ENCODE results near the gene RNF144A. TPM values are rescaled to one million over a fixed set of nuclear protein-coding genes. Genes with fewer than 3 reads are reported as not detected.
A peak's percentile ranks its signal among the peaks of the same experiment; 100 is the strongest.
"Not testable (repeated sequence)": the region's sequence is repeated elsewhere in the genome, so short reads cannot be mapped to it uniquely, and the experiment has no call there.

Gene RNF144A, protein sequence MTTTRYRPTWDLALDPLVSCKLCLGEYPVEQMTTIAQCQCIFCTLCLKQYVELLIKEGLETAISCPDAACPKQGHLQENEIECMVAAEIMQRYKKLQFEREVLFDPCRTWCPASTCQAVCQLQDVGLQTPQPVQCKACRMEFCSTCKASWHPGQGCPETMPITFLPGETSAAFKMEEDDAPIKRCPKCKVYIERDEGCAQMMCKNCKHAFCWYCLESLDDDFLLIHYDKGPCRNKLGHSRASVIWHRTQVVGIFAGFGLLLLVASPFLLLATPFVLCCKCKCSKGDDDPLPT
- 10 to 100 TPM; 17.5 to 33.1 (median 22.6) TPM for polyA plus RNA-seq (ENCODE audit: insufficient read length in 10 of 10)
- long read RNA-seq, donor 1, full-length matches to known transcripts = 3 of 3 reads
- long read RNA-seq, donor 1, partial matches to known transcripts = 0 of 3 reads
- long read RNA-seq, donor 1, other reads (novel, unspliced or antisense) = 0 of 3 reads
- long read RNA-seq, donor 2, full-length matches to known transcripts = 2 of 2 reads
- long read RNA-seq, donor 2, partial matches to known transcripts = 0 of 2 reads
- long read RNA-seq, donor 2, other reads (novel, unspliced or antisense) = 0 of 2 reads
- long read RNA-seq, donor 3 = 0 reads
- long read RNA-seq, donor 4 = 0 reads
- long read RNA-seq, donor 5, full-length matches to known transcripts = 2 of 2 reads
- long read RNA-seq, donor 5, partial matches to known transcripts = 0 of 2 reads
- long read RNA-seq, donor 5, other reads (novel, unspliced or antisense) = 0 of 2 reads
- long read RNA-seq, donor 6, full-length matches to known transcripts = 2 of 2 reads
- long read RNA-seq, donor 6, partial matches to known transcripts = 0 of 2 reads
- long read RNA-seq, donor 6, other reads (novel, unspliced or antisense) = 0 of 2 reads
- long read RNA-seq, donor 7, full-length matches to known transcripts = 3 of 3 reads
- long read RNA-seq, donor 7, partial matches to known transcripts = 0 of 3 reads
- long read RNA-seq, donor 7, other reads (novel, unspliced or antisense) = 0 of 3 reads
- long read RNA-seq, donor 8 = 0 reads
- long read RNA-seq, donor 9, full-length matches to known transcripts = 1 of 1 reads
- long read RNA-seq, donor 9, partial matches to known transcripts = 0 of 1 reads
- long read RNA-seq, donor 9, other reads (novel, unspliced or antisense) = 0 of 1 reads

DNA sequence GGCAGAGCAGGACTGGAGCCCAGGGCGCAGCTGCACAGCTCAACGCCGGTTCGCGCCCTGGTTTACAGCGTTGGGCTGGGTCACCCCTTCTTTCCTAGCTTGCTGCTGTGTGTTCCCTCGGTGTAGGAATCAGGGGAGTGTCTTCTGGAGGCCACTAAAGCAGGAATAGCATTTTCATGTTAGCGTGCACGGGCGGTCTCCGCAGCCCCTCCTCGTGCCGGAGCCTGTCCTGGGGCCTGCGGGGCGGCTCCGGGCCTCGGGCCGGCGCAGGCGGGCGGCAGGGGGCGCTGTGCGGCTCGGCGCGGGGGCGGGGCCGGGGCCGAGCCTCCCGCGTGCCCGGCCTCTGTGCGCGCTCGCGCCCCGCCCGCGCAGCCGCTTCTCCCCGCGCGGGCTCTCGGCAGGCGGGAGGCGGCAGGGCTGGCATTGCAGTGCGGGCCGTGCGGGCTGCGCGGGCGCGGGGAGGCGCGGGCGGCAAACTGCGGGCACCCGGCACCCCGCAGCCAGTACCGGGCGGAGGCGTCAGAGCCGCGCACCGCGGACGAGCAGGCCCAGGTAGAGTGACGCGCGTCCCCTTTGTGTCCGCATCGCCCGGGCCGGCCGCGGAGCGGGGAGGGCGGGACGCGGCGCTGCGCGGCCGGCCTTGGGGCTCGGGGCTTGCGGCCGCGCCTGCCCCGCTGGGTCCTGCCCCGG, at the start of gene RNF144A:
RNF144A (plus strand) TSS at position 342 of the 690 bp plus-strand sequence. CDS start 79,515 bp downstream, outside the sequence.
- peak; percentile 58 to 86 (median 77) for DNase-seq

DNA sequence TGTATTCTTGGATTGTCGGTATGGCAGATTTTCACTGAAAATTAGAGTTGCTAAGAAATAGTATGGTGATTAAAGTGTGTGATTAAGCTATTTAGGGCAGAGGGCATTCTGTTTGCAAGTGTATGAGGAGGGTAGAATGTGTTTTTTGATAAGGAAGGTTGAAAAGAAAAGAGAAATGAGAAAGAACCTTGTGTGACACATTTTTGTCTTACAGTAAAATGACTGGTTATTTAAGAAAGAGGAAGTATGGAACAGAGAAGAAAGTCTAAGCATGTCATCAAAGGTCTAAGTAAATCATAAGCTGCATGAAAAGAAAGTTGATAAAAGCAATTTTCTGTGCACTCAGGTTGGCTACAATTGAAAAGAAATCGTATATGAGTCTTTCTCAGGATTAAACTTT, 44.8 kb upstream of the RNF144A start:
- no peak for DNase-seq

DNA sequence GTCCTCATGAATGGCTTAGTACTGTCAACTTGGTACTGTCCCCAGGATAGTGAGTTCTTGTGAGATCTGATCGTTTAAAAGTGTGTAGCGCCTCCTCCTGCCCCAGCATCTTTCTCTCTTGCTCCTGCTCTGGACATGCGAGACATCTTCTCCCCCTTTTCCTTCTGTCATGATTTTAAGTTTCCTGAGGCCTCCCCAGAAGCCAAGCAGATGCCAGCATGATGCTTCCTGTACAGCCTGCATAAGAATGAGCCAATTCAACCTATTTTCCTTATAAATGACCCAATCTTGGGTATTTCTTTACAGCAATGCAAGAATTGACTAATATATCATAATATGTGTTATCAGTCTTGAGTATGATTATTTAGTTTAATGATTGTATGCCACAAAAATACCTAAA, 43.2 kb upstream of the RNF144A start:
- DNase-seq = no peak

DNA sequence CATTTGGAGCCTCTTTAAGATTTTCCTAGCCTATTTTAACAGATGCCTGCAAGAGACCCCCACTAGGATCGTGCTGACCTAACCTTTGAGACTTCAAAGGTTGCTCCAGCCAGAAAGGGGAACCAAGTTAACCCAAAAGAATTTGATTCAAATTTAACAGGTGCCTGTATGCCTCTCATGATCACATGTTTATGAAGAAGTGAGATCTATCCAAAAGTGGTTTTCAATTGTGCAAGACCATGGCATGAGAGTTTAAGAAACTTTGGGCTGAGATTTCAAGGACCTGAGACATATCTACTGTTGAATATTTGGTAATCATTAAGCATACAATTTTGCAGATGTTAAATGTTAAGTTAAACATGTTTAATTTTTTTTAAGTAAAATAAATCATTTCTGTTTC, 40.9 kb upstream of the RNF144A start:
- DNase-seq = no peak

DNA sequence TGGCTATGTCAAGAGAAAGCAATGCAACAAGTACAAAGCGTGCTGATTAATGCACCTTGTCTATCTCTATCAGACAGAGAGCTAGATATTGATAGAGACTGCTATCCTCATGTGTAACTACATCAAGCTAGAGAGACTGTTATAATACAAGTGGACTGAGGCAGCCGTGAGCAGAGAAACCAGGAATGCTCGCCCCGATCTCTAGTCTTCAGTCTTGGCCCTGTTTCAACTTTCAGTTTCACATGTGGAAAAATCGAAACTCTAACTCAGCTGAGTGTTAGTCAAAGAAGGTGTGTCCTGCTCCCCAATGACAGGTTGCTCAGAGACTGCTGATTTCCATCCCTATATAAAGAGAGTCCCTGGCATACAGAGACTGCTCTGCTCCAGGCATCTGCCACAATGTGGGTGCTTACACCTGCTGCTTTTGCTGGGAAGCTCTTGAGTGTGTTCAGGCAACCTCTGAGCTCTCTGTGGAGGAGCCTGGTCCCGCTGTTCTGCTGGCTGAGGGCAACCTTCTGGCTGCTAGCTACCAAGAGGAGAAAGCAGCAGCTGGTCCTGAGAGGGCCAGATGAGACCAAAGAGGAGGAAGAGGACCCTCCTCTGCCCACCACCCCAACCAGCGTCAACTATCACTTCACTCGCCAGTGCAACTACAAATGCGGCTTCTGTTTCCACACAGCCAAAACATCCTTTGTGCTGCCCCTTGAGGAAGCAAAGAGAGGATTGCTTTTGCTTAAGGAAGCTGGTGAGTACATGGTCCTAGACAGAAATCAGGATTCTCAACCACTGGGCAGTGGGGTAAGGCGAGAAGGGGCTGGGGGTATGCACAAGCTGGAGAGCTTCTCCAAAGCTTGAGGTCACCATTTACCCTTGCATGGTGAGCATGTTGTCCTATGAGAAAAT, 39.6 kb upstream of the RNF144A start, which contains the start of gene RSAD2:
RSAD2 (plus strand) TSS at position 376 of the 903 bp plus-strand sequence; CDS start at position 400, 24 bp downstream.
- peak in 2 of 3 donors; percentile 73 to 78 for DNase-seq

DNA sequence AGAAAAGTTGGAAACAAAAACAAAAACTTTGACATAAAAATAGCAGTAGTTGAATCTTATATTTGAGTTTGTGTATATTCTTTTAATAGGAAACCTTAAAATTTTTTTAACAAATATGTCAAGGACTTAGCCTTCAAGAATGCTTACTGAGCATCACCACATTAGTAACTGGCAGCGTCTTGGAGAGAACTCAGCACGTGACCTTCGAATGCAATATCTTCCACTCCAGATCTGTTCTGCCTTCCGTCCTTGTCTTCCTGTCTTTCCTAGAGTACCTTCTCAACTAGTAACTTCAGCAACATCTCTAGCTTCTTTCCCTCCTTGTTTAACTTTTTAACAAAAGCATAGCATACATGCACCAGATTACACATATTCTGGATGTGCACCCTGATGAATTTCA, 38.7 kb upstream of the RNF144A start:
- DNase-seq = no peak

DNA sequence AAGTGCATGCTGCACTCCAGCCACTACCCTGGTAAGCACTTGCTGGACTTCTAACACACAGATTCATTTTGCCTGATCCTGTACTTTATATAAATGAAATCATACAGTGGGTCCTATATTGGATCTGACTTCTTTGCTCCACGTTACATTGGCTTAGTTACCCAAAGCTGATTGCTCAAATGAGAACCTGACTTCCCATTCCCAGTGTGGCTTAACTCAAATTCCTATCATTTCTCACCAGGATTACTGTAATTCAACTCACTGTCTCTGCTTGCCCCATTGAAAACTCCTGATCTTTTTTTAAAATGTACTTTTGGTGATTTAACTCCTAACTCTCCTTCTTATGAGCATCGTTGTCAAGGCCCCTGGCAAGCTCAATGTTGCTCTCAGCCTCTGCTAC, 38.2 kb upstream of the RNF144A start:
- no peak for DNase-seq

DNA sequence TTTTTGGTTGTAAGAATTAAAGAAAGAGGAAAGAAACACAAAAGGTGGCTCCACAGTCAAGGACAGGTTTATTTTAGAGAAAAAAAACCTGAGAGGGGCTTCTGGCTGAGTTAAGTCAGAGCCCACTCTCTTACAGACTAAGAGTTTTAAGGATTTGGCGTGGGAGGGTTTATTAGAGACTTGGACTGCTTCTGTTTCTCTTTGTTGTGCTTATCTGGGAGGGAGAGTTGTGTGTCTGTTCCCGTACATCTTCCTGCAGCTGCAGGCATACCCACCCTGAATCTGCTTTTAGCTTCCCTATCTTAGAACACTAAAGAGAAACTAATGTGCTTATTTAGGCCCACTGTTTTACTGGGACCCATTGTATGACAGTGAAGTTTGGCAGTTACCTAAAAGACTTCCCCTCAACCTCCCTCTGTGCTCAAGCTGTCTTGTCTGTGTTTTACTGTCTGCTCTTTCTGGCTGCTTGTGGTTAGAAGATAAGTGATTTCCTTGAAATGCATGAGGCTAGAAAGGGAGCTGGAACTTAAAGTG, 36.9 kb upstream of the RNF144A start:
- DNase-seq = no peak

DNA sequence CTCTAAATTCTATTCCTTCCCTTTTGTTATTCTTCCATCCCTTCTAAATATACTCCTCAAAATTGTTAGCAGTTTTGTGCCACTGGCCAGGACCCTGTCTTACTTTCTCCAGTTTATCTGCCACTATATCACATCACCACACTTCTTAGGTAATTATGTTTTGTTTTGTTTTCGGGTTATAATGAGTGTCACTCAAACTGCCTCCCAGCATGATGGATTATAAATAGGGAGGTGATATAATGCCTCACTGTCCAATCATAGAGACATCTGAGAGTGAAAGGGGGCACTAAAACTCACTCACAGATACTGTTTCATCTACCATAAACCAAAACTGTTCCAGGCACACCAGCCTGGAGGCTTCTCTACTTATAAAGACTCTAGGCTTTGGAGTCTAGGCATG, 36.2 kb upstream of the RNF144A start:
- DNase-seq = no peak

DNA sequence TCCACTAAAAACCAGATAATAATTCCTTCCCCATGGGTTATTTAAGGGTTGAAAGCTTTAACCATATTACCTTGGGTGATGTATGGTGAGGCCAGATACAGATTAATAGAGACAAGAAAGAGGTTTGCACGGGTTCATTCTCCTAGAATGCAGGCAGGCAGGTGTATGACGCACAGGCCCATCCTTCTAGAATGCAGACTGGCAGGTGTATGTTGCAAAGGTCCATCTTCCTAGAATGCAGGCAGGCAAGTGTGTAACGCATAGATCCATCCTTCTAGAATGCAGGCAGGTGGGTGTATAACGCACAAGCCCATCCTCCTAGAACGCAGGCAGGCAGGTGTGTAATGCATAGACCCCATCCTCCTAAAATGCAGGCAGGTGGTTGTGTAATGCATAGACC, 35.7 kb upstream of the RNF144A start:
- DNase-seq = no peak

DNA sequence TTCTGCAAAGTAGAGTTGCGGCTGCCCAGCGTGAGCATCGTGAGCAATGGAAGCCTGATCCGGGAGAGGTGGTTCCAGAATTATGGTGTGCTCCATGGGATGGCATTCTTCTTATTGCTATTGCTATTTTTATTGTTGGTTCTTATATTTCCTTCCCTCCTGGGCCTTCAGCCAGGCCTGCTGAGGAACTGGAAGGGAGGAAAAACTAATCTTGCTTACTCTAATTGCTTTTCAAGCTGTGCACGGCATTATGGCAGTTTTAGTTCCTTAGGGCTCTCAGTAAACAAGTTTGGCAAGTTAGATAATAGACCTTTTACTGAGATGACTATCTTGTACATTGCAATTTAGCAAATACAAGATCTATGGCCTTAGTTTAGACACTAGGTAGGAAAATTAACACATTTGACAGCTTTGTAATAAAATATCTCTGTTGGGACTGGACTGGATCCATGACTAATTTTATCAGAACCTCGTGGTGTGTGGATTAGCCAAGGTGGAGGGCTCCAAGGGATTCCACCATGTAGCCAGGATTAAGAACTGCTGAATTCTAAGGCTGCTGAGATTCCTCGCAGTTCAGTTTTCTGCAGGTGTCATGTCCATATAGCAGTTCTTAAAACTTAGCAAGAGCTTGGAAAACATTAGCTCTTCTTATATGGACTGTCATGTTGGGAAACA, 33.6 kb upstream of the RNF144A start:
- DNase-seq = peak in 2 of 3 donors; percentile 64 to 84

DNA sequence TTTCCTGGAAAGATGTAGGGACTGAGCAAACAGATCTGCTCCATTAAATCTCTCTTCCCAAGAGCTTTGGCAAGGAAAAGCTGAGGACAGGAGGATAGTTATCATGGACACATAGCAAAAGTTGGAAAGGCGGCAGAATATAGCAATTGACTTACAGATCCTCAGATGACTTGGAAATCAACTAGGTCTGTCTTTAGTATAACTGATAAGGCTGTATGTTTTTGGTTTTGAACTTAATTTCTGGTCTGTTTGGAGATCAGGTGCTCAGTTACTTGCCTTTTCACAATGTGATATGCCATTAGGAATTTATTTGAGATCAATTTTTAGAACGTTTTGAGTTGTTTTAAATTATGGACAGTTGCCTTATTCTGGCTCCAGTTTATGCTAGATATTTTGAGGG, 31.7 kb upstream of the RNF144A start:
- DNase-seq = no peak

DNA sequence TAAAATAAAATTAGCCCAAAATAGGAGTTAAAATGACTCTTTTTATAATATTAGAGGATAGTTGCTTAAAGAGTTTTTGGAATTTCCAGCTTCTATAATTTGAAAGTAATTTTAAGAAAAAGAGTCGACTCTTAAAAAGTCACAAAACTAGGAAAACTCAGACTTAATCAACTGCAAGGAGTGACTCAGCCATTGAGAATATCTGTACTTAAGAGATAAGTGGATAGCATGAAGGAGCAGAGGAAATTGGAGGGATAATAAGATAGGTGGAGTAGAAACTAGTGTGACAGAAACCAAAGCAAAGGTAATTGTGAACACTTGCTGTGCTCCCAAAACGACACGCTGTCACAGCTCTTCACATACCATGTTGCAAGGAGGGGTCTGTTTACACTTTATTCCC, 31.2 kb upstream of the RNF144A start:
- no peak for DNase-seq

DNA sequence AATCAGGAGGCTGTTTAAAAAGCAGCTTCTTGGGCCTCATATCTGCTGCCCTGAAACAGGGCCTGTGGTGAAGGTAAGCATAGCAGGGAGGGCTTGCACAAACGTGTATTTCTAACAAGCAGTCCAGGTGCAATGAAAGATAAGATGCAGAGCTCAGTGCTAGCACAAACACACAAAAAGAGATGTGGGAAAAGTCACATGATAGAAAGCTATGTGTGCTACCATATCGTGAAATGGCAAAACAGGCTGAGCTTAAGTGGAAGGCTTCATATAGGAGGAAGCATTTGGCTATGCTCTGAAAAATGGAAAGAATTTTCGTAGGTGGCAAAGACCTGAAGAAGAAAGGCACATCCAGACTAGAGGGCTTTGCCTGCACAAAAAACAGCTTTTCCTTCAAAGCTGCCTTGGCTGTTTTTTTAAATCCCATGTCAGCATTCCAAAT, 29.4 kb upstream of the RNF144A start:
- no peak for DNase-seq

DNA sequence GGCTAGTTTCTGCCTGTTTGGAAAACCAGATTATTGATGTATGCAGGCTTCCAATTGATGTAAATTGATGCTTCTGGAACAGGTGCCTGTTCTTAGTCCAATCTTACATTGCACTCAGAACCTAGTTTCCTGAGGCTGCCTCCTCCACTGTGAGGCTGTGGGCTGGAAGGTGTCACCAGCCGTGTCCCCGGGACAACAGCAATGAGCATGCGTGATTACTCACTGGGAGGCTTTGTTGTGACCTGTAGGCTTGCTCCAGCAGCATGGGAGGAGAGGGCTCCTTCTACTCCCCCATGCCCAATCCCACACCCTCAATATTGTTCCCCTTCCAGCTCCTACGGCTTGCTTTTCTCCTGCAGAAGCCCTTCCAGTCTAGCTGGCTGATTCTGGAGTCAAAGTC, 28.5 kb upstream of the RNF144A start:
- no peak for DNase-seq

DNA sequence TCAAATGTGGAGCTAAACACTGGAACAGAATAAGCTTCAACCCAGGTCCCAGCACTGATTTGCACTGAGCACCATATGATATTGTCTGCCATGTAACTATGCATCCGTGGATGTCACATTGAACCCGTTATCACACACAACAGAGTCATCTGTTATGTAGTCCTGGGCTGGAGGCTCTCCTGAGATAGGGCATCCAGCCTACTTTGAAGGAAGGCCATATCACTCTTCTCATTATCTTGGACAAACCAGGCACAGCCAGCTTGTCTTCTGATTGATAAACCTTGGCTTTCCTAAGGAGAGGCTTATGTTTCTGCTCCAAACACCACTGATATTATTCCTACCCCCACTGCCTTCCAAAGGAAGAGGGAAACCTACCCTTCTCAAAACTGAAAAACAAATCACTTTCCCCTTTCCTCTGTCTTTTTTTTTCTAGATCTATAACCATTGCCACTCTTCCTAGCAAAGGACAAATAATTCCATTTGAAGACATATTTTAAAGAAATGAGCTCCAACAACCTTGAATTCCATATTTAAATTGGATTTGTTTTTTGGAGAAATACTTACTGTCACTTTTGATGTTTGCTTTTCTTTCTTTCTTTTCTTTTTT, 23.2 kb upstream of the RNF144A start:
- DNase-seq = no peak

DNA sequence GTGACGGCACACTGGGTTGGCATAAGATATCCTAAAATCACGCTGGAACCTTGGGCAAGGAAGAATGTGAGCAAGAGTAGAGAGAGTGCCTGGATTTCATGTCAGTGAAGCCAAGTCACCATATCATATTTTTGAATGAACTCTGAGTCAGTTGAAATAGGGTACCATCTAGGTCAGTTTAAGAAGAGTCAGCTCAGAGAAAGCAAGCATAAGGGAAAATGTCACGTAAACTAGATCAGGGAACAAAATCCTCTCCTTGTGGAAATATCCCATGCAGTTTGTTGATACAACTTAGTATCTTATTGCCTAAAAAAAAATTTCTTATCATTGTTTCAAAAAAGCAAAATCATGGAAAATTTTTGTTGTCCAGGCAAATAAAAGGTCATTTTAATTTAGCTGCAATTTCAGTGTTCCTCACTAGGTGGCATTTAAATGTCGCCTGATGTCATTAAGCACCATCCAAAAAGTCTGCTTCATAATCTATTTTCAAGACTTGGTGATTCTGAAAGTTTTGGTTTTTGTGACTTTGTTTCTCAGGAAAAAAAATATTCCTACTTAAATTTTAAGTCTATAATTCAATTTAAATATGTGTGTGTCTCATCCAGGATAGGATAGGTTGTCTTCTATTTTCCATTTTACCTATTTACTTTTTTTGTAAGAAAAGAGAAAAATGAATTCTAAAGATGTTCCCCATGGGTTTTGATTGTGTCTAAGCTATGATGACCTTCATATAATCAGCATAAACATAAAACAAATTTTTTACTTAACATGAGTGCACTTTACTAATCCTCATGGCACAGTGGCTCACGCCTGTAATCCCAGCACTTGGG, 20.1 kb upstream of the RNF144A start:
- peak; percentile 50 to 74 (median 62) for DNase-seq

DNA sequence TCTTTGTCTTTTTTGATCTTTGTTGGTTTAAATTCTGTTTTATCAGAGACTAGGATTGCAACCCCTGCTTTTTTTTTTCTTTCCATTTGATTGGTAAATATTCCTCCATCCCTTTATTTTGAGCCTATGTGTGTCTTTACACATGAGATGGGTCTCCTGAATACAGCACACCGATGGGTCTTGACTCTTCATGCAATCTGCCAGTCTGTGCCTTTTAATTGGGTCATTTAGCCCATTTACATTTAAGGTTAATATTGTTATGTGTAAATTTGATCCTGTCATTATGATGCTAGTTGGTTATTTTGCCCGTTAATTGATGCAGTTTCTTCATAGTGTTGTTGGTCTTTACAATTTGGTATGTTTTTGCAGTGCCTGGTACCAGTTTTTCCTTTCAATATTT, 14.6 kb upstream of the RNF144A start:
- DNase-seq = not testable (repeated sequence)
